HepG2 (cell line): ENCODE data around the gene CECR2. TPM values are rescaled to one million over a fixed set of nuclear protein-coding genes. Genes with fewer than 3 reads are reported as not detected.

Experiments used
- ATAC-seq: fragments of 200-7000 bp; cut with Tn5 transposase; 3 replicates; pipeline ENCODE4 v1.9.1; 2020; ENCODE audit warnings: mild to moderate bottlenecking, moderate library complexity
- BruUV-seq: library from RNA; stranded (reverse); fragments of 400-500 nt; replicated peaks from 2 replicates; lab custom pipeline; 2021; lab: Mats Ljungman, UMichigan
- CTCF ChIA-PET: fragments of 300-600 bp; formaldehyde crosslinking; extraction: SDS; loops from one replicate; lab custom pipeline; 2021; ENCODE audit warnings: low total read pairs, inconsistent platforms, low intra/inter-chr PET ratio; lab: Yijun Ruan, JAX
- POLR2A ChIA-PET: fragments of 350-600 bp; sonication (Branson Sonifier 250); formaldehyde crosslinking; loops from one replicate; lab custom pipeline; 2020; ENCODE audit warnings: antibody characterized with exemption, inconsistent platforms; lab: Yijun Ruan, JAX
- DNase-seq: peaks from one replicate; pipeline ENCODE4 v3.0.0-alpha.2; 2015; ENCODE audit warnings: low spot score
- FAIRE-seq: peaks from 3 replicates; lab custom pipeline; 2011; peaks lifted over from hg19 to GRCh38; lab: Jason Lieb, UNC
- H2AFZ ChIP-seq: one replicate; pipeline ENCODE4 v1.6.1; 2011; ENCODE audit warnings: low read length, inconsistent platforms
- H3K27ac ChIP-seq: fragments of 300-600 bp; 3 replicates; pipeline ENCODE4 v1.8.0; 2011; ENCODE audit warnings: mixed run types, mild to moderate bottlenecking, mixed read lengths, low read length, inconsistent platforms; ENCODE audit not compliant: insufficient read depth; ENCODE audit errors: extremely low read length
- H3K27me3 ChIP-seq, 2 experiments: fragments of 200-600 bp in 1 of 2; 2 replicates in 1 of 2; 3 replicates in 1 of 2; pipeline versions ENCODE4 v1.6.0 to v1.8.0; 2011; ENCODE audit warnings: low read length in 2 of 2, mild to moderate bottlenecking in 2 of 2, moderate library complexity in 2 of 2, inconsistent platforms in 1 of 2; ENCODE audit not compliant: insufficient read depth in 2 of 2, control insufficient read depth in 1 of 2
- H3K36me3 ChIP-seq, 2 experiments: fragments of 200-600 bp in 1 of 2; replicated peaks in 1 of 2; 2 replicates in 1 of 2; 3 replicates in 1 of 2; pipeline versions ENCODE4 v1.5.1 to v1.8.0; 2011; ENCODE audit warnings: low read length in 2 of 2, inconsistent platforms in 1 of 2; ENCODE audit not compliant: insufficient read depth in 2 of 2, control insufficient read depth in 1 of 2
- H3K4me1 ChIP-seq: 2 replicates; pipeline ENCODE4 v1.5.1; 2012; ENCODE audit warnings: low read length, inconsistent platforms; ENCODE audit not compliant: insufficient read depth
- H3K4me2 ChIP-seq: 2 replicates; pipeline ENCODE4 v1.6.0; 2011; ENCODE audit warnings: low read depth, low read length, inconsistent platforms
- H3K4me3 ChIP-seq, 3 experiments: fragments of 200-600 bp in 1 of 3; sonication (generic), shearing (Covaris generic) in 1 of 3; replicated peaks in 1 of 3; 2 replicates each; pipeline ENCODE4 v1.5.1; 2011 to 2016; ENCODE audit warnings: low read length in 3 of 3, inconsistent platforms in 2 of 3, low read depth in 2 of 3, mild to moderate bottlenecking in 2 of 3, control low read depth in 1 of 3, mixed read lengths in 1 of 3; ENCODE audit not compliant: insufficient read depth in 1 of 3
- H3K79me2 ChIP-seq: one replicate; pipeline ENCODE4 v1.6.1; 2011; ENCODE audit warnings: low read length, inconsistent platforms; ENCODE audit not compliant: insufficient read depth
- H3K9ac ChIP-seq: 2 replicates; pipeline ENCODE4 v1.6.0; 2011; ENCODE audit warnings: mild to moderate bottlenecking, low read depth, low read length, inconsistent platforms; ENCODE audit not compliant: insufficient read depth
- H3K9me3 ChIP-seq: 2 replicates; pipeline ENCODE4 v1.5.1; 2012; ENCODE audit warnings: mild to moderate bottlenecking, low read length
- H4K20me1 ChIP-seq: 2 replicates; pipeline ENCODE4 v1.6.0; 2011; ENCODE audit warnings: inconsistent platforms, mild to moderate bottlenecking, low read length, moderate library complexity; ENCODE audit not compliant: insufficient read depth
- ARNT2 ChIP-seq: sonication (generic); formaldehyde crosslinking; IDR thresholded peaks from 2 replicates; pipeline ENCODE4 v1.8.0; 2022; ENCODE audit warnings: mild to moderate bottlenecking, low read depth, missing genetic modification reagents, moderate library complexity
- ATF7 ChIP-seq, 2 experiments: fragments of 450-650 bp in 1 of 2; sonication (generic) in 1 of 2; formaldehyde crosslinking in 1 of 2; IDR thresholded peaks; 2 replicates each; pipeline versions ENCODE4 v1.4.0 to v1.6.1; 2016 to 2020; ENCODE audit warnings: antibody characterized with exemption in 1 of 2, mild to moderate bottlenecking in 1 of 2, missing genetic modification reagents in 1 of 2
- ESRRA ChIP-seq: sonication (generic); formaldehyde crosslinking; IDR thresholded peaks from 2 replicates; pipeline ENCODE4 v1.5.1; 2020; ENCODE audit warnings: mild to moderate bottlenecking, low read depth, missing genetic modification reagents
- MIXL1 ChIP-seq: IDR thresholded peaks from 2 replicates; pipeline ENCODE4 v1.6.1; 2016
- NFKB2 ChIP-seq: sonication (generic); formaldehyde crosslinking; IDR thresholded peaks from 2 replicates; pipeline ENCODE4 v1.4.0; 2020; ENCODE audit warnings: missing genetic modification reagents, borderline replicate concordance
- SIX4 ChIP-seq: sonication (generic); formaldehyde crosslinking; IDR thresholded peaks from 2 replicates; pipeline ENCODE4 v1.4.0; 2020; ENCODE audit warnings: missing genetic modification reagents
- TGIF2 ChIP-seq: IDR thresholded peaks from 2 replicates; pipeline ENCODE4 v1.6.1; 2016; ENCODE audit warnings: control low read depth, missing compliant biosample characterization
- ZBTB7B ChIP-seq: sonication (generic); formaldehyde crosslinking; IDR thresholded peaks from 2 replicates; pipeline ENCODE4 v1.4.0; 2020; ENCODE audit warnings: missing genetic modification reagents
- ZMAT5 ChIP-seq: sonication (generic); formaldehyde crosslinking; IDR thresholded peaks from 2 replicates; pipeline ENCODE4 v1.5.0; 2020; ENCODE audit warnings: mild to moderate bottlenecking, low read depth, missing genetic modification reagents, borderline replicate concordance
- ZNF124 ChIP-seq: sonication (generic); formaldehyde crosslinking; IDR thresholded peaks from 2 replicates; pipeline ENCODE4 v1.4.0; 2020; ENCODE audit warnings: missing genetic modification reagents
- ZNF143 ChIP-seq: sonication (generic); formaldehyde crosslinking; IDR thresholded peaks from 2 replicates; pipeline ENCODE4 v1.4.0; 2020; ENCODE audit warnings: missing genetic modification reagents
- ZNF160 ChIP-seq: sonication (generic); formaldehyde crosslinking; IDR thresholded peaks from 2 replicates; pipeline ENCODE4 v1.8.0; 2022; ENCODE audit warnings: mild to moderate bottlenecking, inconsistent platforms, missing genetic modification reagents
- ZNF274 ChIP-seq: sonication (generic); formaldehyde crosslinking; IDR thresholded peaks from 2 replicates; pipeline ENCODE4 v1.5.1; 2020; ENCODE audit warnings: mild to moderate bottlenecking, missing genetic modification reagents
- ZNF318 ChIP-seq: sonication (generic); formaldehyde crosslinking; IDR thresholded peaks from 2 replicates; pipeline ENCODE4 v1.4.0; 2020; ENCODE audit warnings: mild to moderate bottlenecking, missing genetic modification reagents
- ZNF33B ChIP-seq: sonication (generic); formaldehyde crosslinking; IDR thresholded peaks from 2 replicates; pipeline ENCODE4 v1.5.1; 2020; ENCODE audit warnings: mild to moderate bottlenecking, missing genetic modification reagents
- ZNF546 ChIP-seq: sonication (generic); formaldehyde crosslinking; conservative IDR thresholded peaks from 2 replicates; pipeline ENCODE4 v1.8.1; 2023; ENCODE audit warnings: mild to moderate bottlenecking, missing genetic modification reagents
- ZNF709 ChIP-seq: sonication (generic); formaldehyde crosslinking; IDR thresholded peaks from 2 replicates; pipeline ENCODE4 v1.5.0; 2020; ENCODE audit warnings: mild to moderate bottlenecking, missing genetic modification reagents
- WGBS: methylation state at CpG from one replicate; pipeline ENCODE4 v1.1.6; 2017; ENCODE audit warnings: low lambda C conversion rate; 5-methylcytosine and 5-hydroxymethylcytosine counted together
- in situ Hi-C: cut with HindIII; loops from 2 replicates; pipeline ENCODE4 v1.10.0; 2017; ENCODE audit warnings: low pct_unique_long_range_greater_than_20kb; ENCODE audit not compliant: extremely low pct_ligation_motif_present
- intact Hi-C: fragments of 100-400 bp; cut with micrococcal nuclease; formaldehyde crosslinking; loops from one replicate; pipeline ENCODE4 v1.10.0; 2022; ENCODE audit not compliant: unreplicated experiment
- polyA plus RNA-seq, 8 experiments: library from polyadenylated mRNA; depleted of rRNA in 3 of 8; stranded (reverse) in 7 of 8; unstranded in 1 of 8; fragments of >200 nt; fragmentation: Illumina TruSeq in 4 of 8; extraction: Trizol in 4 of 8; gene quantifications; 2 replicates each; pipeline versions ENCODE4 v1.2.1 to v1.2.3, GENCODE V29; 2011 to 2016; ENCODE audit warnings: low read depth in 4 of 8, missing spikeins in 1 of 8, mixed read lengths in 1 of 8; ENCODE audit not compliant: insufficient read depth in 1 of 8
- total RNA-seq, 5 experiments: library from RNA; depleted of rRNA; stranded (reverse); fragments of >200 nt; fragmentation: Illumina TruSeq; extraction: Trizol; gene quantifications; 2 replicates each; pipeline ENCODE4 v1.2.3, GENCODE V29; 2016; ENCODE audit warnings: low read depth in 1 of 5

Gene CECR2
- total and polyA plus RNA-seq, 2 of the 13 experiments (the other 11 are each of a cell fraction or from before 2014, with no cell fraction given) = not detected

GRCh38 chr22:17436382-17436980, 67.2 kb downstream of the CECR2 start:
- Histone ChIP-seq H4K20me1 (no peaks in the 10 kb centered on the region), H3K79me2 (no peaks in the 10 kb centered on the region)
- no peak for FAIRE-seq
- in situ Hi-C loops = no loop called here
- TF ChIP-seq ZNF274 (CRISPR knock-in tag) (no peak), NFKB2 (CRISPR knock-in tag) (no peak), ARNT2 (CRISPR knock-in tag) (no peak), ZNF33B (CRISPR knock-in tag) (no peak), MIXL1 (no peak), ZNF318 (CRISPR knock-in tag) (no peak), ZNF143 (CRISPR knock-in tag) (no peak), TGIF2 (no peak), ZNF546 (CRISPR knock-in tag) (no peak), ZMAT5 (CRISPR knock-in tag) (no peak), ZBTB7B (CRISPR knock-in tag) (no peak), ZNF160 (CRISPR knock-in tag) (no peak), ATF7 (IDR thresholded peaks at IDR 0.05) (no peak), ATF7 (CRISPR knock-in tag; IDR thresholded peaks at IDR 0.05) (no peak), ESRRA (CRISPR knock-in tag) (no peak), ZNF709 (no peak), SIX4 (CRISPR knock-in tag) (no peak), ZNF124 (CRISPR knock-in tag) (no peak)
- TF ChIP-seq, all 625 proteins: peak for 0
- Histone ChIP-seq H3K4me3 (no peak overlapping the region), H3K4me1 (no peaks in the 10 kb centered on the region), H3K27me3 (peaks cover 0 to 17% of the 10 kb centered on the region in 2 experiments; a peak in 3 of 5 replicates), H3K9me3 (no peaks in the 10 kb centered on the region), H3K4me2 (no peak overlapping the region), H3K9ac (no peak overlapping the region), H3K27ac (no peak overlapping the region), H3K36me3 (no peaks in the 10 kb centered on the region), H2AFZ (no peak overlapping the region)
- no TSS peak for BruUV-seq
- POLR2A ChIA-PET = no interaction called here
- intact Hi-C loops = no loop called here
- 34% methylated on average over 5 of the region's 5 CpGs for WGBS
- DNase-seq = no peak
- ATAC-seq = no peak
- CTCF ChIA-PET = no interaction called here
